ENCODE results near the gene RAD21L1.

The RAD21L1 gene

GRCh38 chr20:1269235-1269634, 43.4 kb downstream of the RAD21L1 start:
- DNase-seq (ENCODE audit: low read depth in 4 of 4, low spot score in 1 of 4) = no peak

GRCh38 chr20:1269850-1270249, 44.0 kb downstream of the RAD21L1 start:
- no peak for DNase-seq (ENCODE audit: low read depth in 4 of 4, low spot score in 1 of 4)

- DNase-seq (ENCODE audit: low read depth in 4 of 4, low spot score in 1 of 4) = no peak
Measured at GRCh38 chr20:1272368-1273100, 46.7 kb downstream of the RAD21L1 start.

DNA sequence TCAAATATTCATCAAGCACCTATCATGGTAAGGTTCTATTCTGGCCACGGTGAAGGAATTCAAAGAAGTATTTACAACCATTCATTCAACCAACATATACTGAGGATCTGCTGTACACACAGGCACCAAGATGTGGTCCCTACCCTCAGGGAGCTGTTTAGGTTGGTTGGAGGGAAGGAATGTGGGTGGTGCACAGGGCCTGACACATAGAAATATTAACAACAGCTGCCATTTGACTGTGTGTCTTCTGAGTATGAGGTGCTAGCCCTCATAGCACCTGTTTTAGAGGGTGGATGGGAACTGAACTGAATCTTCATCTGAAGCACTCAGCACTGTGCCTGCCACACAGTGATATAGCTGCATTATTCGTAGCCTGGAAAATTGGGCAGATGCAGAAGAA, 47.5 kb downstream of the RAD21L1 start:
- DNase-seq (ENCODE audit: low read depth in 4 of 4, low spot score in 1 of 4) = no peak

DNA sequence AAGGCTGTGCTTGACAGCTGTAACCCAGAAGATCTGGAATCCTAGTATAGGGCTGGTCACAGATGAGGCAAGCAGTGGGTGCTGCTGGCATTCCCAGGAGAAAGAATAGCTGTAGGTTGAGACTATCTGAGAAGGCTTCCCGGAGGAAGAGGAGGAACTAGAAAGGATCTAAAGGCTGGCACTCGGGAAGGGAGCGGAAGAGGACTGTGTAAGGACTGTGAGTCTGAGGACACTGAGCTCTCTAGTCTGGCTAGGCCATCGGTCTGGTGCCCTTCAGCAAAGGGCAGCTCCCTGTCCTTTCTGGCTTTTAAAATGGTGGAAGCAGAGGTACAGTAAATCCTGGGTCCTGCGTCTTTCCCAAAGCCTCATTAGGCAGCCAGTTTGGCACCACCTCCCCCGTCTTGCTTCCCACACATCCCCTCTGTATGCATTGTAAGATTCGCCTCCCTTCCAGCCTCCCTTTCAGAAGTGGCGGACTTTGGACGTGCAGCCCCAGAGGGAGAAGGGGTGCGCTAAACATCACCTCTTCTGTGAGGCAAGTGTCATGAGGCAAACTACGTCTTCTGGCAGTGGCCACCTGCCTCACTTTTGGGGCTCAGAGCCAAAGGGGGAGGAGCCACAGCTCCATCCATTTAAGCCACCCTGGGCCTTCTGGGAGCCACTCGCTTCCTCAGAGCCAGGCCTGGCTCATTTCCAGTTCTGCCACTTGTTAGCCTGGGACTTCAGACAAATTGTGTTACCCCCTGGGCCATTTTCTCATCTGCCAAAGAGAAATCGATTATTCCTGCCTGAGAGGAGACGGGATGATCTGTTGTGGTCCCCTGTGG, 48.9 kb downstream of the RAD21L1 start:
- no peak for DNase-seq (ENCODE audit: low read depth in 4 of 4, low spot score in 1 of 4)

DNA sequence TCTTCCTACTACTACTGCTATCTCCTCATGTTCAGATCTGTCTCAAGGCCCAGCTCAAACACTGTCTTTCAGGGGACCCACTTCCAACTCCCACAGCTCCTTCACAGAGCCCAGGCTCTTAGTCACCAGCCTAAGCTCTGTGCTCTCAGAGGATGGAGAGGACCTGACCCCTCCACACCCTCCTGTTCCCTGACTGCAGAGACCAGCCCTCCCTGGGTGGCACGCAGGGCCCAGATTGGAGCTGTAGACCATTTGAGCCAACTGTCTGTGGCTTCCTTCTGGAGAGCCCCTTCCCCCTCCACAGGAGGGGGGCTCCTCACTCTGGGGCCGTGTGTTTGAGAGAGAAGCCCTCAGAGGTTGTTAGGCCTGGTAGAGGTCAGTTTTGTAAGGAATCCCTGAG, 50.1 kb downstream of the RAD21L1 start:
- DNase-seq (ENCODE audit: low read depth in 4 of 4, low spot score in 1 of 4) = no peak

GRCh38 chr20:1277529-1278322, 51.9 kb downstream of the RAD21L1 start:
- no peak for DNase-seq (ENCODE audit: low read depth in 4 of 4, low spot score in 1 of 4)

DNA sequence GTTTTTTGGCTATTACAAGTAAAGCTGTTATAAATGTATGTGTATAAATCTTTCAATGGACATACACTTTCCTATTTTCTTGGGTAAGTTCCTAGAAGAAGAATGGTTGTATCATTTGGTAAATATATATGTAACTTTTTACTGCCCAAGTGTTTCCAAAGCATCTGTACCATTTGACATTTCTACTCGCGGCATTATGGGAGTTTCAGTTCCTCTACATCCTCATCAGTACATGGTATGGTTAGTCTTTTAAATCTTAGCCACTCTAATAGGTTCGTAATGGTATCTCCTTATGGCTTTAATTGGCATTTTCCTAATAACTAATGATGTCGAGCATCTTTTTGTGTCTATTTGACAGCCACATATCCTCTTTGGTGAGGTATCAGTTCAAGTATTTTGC, 53.1 kb downstream of the RAD21L1 start:
- DNase-seq (ENCODE audit: low read depth in 4 of 4, low spot score in 1 of 4) = no peak

- no peak for DNase-seq (ENCODE audit: low read depth in 4 of 4, low spot score in 1 of 4)
Measured at GRCh38 chr20:1280195-1281102, 54.6 kb downstream of the RAD21L1 start.

GRCh38 chr20:1281279-1282057, 55.6 kb downstream of the RAD21L1 start:
- no peak for DNase-seq (ENCODE audit: low read depth in 4 of 4, low spot score in 1 of 4)

GRCh38 chr20:1282966-1283365, 57.1 kb downstream of the RAD21L1 start:
- DNase-seq (ENCODE audit: low read depth in 4 of 4, low spot score in 1 of 4) = no peak

DNA sequence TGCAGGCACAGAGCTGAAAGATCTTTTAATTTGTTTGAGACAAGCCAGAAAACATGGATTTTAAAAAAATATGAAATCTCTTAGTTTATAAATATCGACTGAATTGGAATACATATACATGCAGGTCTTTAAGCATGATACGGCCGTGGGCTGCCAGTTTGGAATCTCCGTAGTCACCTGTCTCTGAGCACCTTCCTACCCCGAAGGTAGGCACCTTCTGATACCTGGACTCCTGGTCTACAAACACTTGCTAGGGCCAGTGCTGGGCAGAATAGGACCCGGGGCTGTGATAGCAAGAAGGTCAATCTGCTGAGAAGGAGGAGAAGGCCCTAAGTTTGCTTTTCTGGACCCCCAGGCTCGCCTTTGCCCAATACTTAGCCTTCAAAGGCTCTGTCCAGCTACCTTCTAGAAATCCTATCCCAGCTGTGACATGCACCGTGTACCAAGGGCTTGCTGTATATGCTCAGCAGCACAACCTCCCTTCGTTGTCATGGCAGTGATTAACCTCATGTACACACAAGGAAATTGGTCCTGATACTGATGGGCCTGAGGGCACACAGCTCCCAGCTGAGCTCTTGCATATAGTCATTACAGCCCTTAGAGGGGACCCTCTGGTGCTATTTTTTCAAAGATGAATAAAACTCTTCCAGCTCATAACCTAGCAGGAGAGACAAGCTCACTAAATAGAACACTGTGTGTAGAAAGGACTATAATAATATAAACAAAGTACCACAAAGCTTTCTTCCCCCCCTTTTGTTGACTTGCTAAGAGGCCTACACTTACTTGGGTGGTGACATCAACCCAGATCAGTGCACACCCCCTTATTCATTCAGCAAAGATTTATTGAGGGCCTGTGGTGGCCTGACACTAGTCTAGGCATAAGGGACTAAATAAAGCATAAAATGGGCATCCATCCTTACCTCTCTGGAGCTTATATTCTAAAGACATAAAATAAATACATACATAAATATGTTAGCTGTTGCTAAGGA, 58.0 kb downstream of the RAD21L1 start:
- no peak for DNase-seq (ENCODE audit: low read depth in 4 of 4, low spot score in 1 of 4)

DNA sequence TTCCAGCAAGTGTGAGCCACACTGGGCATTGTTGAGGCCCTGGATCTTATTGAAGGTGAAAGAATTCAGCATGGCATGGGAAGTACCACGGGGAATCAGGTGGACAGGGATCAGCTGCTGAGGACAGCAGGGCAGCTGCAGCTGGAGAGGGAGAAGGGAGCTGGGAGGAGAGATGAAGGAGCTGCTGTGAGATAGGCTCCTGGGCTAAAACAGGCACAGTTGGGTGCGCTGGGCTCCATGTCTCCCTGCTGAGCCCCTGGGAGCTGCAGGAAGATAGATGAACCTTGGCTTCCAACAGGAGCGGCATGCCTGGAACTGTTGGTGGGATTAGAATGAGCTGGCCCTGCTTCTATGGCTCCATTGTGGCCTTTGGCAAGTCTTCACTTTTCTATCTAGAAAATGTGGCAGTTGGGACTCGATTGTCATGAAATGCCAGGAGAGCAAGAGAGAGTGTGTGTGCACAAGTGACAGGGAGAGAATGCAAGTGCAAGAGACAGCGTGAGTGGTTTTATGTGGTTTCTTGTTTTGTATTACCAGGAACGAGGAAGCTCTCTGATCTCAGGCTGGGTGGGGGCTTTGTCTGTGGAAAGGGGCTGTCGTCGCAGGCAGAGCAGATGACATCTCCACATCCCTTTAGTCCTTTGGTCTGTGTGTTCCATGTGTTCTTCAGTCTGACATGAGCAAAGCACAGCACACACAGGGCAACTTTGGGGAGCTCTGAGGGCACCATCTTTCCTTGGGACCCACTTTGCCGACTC, 60.6 kb downstream of the RAD21L1 start:
- no peak for DNase-seq (ENCODE audit: low read depth in 4 of 4, low spot score in 1 of 4)

- no peak for DNase-seq (ENCODE audit: low read depth in 4 of 4, low spot score in 1 of 4)
Measured at GRCh38 chr20:1287306-1287705, 61.5 kb downstream of the RAD21L1 start.

DNA sequence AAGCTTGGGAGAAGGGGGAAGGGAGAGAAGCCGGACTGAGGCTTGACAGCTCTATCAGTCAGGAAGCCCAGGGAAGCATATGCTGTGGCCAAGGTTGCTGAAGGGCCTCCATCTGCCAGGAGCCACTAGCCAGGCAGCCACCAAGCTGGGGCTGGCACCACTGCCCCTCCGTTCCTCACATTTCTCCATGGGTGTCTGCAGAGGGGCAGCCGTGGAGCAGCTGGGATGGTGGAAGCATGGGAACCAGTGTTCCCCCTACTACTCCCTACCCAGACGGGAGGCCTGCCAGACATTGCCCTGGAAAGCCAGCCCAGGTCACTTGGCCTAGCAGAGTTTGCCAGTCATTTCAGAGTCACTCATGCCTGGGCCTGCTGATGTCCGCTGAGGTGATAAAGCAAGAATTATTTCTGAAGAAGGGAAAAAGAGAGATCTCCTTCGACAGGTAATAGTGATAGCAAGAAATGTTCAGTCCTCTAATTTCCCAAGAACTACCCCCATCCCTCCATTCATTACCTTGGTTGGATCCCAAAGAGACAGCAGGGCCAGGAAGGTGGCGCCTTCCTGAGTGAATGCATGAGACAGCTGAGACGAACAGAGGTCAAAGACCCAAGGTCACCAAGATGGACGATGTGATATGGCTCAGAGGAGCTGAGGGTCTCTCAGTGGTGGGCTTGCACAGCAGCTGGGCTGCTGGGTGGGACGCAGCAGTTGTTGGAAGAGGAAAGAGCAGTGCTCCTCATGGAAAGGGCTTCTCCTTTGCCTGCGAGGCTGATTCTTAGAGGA, 62.1 kb downstream of the RAD21L1 start:
- no peak for DNase-seq (ENCODE audit: low read depth in 4 of 4, low spot score in 1 of 4)

- no peak for DNase-seq (ENCODE audit: low read depth in 4 of 4, low spot score in 1 of 4)
Measured at GRCh38 chr20:1291191-1291741, 65.4 kb downstream of the RAD21L1 start.

DNA sequence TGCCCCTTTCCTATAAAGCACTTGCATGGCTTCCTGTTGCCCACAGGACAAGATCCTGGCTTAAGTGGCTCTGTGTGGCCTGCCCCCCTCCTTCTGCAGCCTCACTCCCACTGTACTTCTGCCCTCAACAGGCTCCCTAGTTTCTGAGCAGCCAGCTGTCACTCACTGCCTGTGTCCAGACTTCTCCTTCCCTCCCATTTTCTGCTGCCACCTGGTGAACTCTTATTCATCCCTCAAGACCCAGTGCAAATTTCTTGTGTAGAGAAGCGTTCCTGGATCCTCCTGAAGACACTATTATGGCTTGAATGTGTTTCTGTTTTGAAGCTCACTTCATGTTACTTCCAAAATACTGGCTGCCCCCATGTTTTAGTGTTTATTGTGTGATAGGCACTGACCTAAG, 66.8 kb downstream of the RAD21L1 start:
- no peak for DNase-seq (ENCODE audit: low read depth in 4 of 4, low spot score in 1 of 4)
